Measurements from ENCODE around the gene PEX19.

DNA sequence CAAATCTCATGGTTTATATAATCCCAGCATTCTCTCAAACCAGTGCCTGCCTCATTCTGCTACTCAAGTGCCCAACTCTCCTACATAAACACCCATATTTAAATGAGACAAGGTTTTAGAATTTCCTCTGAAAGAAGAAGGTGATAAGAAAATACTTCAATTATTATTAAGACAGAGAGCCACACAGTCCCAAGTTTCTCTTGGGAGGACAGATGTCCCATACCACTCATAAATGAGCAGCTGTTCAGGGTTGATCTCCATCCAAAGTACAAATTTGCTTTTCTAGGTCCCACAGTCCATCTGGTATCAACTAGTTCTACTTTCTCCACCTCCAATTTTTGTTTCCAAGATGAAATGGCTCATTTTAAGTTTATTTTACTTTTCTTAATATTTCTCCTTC is 33.9 kb downstream of the PEX19 start:
- TF ChIP-seq, protein P1, sequence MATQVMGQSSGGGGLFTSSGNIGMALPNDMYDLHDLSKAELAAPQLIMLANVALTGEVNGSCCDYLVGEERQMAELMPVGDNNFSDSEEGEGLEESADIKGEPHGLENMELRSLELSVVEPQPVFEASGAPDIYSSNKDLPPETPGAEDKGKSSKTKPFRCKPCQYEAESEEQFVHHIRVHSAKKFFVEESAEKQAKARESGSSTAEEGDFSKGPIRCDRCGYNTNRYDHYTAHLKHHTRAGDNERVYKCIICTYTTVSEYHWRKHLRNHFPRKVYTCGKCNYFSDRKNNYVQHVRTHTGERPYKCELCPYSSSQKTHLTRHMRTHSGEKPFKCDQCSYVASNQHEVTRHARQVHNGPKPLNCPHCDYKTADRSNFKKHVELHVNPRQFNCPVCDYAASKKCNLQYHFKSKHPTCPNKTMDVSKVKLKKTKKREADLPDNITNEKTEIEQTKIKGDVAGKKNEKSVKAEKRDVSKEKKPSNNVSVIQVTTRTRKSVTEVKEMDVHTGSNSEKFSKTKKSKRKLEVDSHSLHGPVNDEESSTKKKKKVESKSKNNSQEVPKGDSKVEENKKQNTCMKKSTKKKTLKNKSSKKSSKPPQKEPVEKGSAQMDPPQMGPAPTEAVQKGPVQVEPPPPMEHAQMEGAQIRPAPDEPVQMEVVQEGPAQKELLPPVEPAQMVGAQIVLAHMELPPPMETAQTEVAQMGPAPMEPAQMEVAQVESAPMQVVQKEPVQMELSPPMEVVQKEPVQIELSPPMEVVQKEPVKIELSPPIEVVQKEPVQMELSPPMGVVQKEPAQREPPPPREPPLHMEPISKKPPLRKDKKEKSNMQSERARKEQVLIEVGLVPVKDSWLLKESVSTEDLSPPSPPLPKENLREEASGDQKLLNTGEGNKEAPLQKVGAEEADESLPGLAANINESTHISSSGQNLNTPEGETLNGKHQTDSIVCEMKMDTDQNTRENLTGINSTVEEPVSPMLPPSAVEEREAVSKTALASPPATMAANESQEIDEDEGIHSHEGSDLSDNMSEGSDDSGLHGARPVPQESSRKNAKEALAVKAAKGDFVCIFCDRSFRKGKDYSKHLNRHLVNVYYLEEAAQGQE (IDR thresholded peaks at IDR 0.05) = no peak
- TF ChIP-seq, protein P2, sequence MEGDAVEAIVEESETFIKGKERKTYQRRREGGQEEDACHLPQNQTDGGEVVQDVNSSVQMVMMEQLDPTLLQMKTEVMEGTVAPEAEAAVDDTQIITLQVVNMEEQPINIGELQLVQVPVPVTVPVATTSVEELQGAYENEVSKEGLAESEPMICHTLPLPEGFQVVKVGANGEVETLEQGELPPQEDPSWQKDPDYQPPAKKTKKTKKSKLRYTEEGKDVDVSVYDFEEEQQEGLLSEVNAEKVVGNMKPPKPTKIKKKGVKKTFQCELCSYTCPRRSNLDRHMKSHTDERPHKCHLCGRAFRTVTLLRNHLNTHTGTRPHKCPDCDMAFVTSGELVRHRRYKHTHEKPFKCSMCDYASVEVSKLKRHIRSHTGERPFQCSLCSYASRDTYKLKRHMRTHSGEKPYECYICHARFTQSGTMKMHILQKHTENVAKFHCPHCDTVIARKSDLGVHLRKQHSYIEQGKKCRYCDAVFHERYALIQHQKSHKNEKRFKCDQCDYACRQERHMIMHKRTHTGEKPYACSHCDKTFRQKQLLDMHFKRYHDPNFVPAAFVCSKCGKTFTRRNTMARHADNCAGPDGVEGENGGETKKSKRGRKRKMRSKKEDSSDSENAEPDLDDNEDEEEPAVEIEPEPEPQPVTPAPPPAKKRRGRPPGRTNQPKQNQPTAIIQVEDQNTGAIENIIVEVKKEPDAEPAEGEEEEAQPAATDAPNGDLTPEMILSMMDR (IDR thresholded peaks at IDR 0.05) = no peak
- TF ChIP-seq EHMT2 (IDR thresholded peaks at IDR 0.05; ENCODE audit: low read depth) = no peak
- TF ChIP-seq, protein P3, sequence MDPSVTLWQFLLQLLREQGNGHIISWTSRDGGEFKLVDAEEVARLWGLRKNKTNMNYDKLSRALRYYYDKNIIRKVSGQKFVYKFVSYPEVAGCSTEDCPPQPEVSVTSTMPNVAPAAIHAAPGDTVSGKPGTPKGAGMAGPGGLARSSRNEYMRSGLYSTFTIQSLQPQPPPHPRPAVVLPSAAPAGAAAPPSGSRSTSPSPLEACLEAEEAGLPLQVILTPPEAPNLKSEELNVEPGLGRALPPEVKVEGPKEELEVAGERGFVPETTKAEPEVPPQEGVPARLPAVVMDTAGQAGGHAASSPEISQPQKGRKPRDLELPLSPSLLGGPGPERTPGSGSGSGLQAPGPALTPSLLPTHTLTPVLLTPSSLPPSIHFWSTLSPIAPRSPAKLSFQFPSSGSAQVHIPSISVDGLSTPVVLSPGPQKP (IDR thresholded peaks at IDR 0.05; ENCODE audit: low read depth, low read length) = no peak
- TF ChIP-seq JUN (IDR thresholded peaks at IDR 0.05) = no peak
- no peak for TF ChIP-seq POLR2A (IDR thresholded peaks at IDR 0.05; ENCODE audit: low read length)
- TF ChIP-seq, protein P4, sequence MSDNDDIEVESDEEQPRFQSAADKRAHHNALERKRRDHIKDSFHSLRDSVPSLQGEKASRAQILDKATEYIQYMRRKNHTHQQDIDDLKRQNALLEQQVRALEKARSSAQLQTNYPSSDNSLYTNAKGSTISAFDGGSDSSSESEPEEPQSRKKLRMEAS (IDR thresholded peaks at IDR 0.05) = no peak
- TF ChIP-seq, protein P5, sequence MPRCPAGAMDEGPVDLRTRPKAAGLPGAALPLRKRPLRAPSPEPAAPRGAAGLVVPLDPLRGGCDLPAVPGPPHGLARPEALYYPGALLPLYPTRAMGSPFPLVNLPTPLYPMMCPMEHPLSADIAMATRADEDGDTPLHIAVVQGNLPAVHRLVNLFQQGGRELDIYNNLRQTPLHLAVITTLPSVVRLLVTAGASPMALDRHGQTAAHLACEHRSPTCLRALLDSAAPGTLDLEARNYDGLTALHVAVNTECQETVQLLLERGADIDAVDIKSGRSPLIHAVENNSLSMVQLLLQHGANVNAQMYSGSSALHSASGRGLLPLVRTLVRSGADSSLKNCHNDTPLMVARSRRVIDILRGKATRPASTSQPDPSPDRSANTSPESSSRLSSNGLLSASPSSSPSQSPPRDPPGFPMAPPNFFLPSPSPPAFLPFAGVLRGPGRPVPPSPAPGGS (IDR thresholded peaks at IDR 0.05) = no peak
- no peak for TF ChIP-seq EP300 (IDR thresholded peaks at IDR 0.05)
- no peak for TF ChIP-seq GATA3 (IDR thresholded peaks at IDR 0.05; ENCODE audit: borderline replicate concordance)
- no peak for TF ChIP-seq MAZ (IDR thresholded peaks at IDR 0.05; ENCODE audit: borderline replicate concordance, low read depth, low read length)
- TF ChIP-seq, protein P6, sequence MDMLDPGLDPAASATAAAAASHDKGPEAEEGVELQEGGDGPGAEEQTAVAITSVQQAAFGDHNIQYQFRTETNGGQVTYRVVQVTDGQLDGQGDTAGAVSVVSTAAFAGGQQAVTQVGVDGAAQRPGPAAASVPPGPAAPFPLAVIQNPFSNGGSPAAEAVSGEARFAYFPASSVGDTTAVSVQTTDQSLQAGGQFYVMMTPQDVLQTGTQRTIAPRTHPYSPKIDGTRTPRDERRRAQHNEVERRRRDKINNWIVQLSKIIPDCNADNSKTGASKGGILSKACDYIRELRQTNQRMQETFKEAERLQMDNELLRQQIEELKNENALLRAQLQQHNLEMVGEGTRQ (IDR thresholded peaks at IDR 0.05) = no peak
- TF ChIP-seq SMC3 (IDR thresholded peaks at IDR 0.05) = no peak
- TF ChIP-seq POLR2AphosphoS2 (conservative IDR thresholded peaks at IDR 0.05; ENCODE audit: low read length) = no peak
